Suprapubic skin (tissue), 4 donors: ENCODE data around the gene SPARC. TPM values are rescaled to one million over a fixed set of nuclear protein-coding genes. Genes with fewer than 3 reads are reported as not detected.
A peak's percentile ranks its signal among the peaks of the same experiment; 100 is the strongest.

Source experiments
- DNase-seq, 2 donors: peaks; one replicate each; pipeline ENCODE4 v3.0.0-alpha.2; 2019; ENCODE audit warnings: low spot score in 2 of 2
- H3K27ac ChIP-seq: fragments of 200-600 bp; sonication (generic); one replicate; pipeline ENCODE4 v1.5.1; 2019
- H3K27me3 ChIP-seq: fragments of 200-600 bp; sonication (generic); one replicate; pipeline ENCODE4 v1.5.1; 2019
- H3K36me3 ChIP-seq: fragments of 200-600 bp; sonication (generic); one replicate; pipeline ENCODE4 v1.5.1; 2019
- H3K4me1 ChIP-seq: fragments of 200-600 bp; sonication (generic); one replicate; pipeline ENCODE4 v1.5.1; 2019
- H3K4me3 ChIP-seq: fragments of 200-600 bp; sonication (generic); one replicate; pipeline ENCODE4 v1.5.1; 2019; ENCODE audit warnings: mild to moderate bottlenecking
- H3K9me3 ChIP-seq: fragments of 200-600 bp; sonication (generic); one replicate; pipeline ENCODE4 v1.5.1; 2019
- EP300 ChIP-seq: sonication (generic); formaldehyde crosslinking; IDR thresholded peaks from one replicate; pipeline ENCODE4 v1.6.1; 2017; ENCODE audit warnings: antibody characterized with exemption
- POLR2A ChIP-seq, 2 donors: fragments of 450-650 bp; IDR thresholded peaks; one replicate each; pipeline ENCODE4 v1.6.1; 2017; ENCODE audit warnings: antibody characterized with exemption in 2 of 2, mild to moderate bottlenecking in 2 of 2, moderate library complexity in 2 of 2
- POLR2AphosphoS5 ChIP-seq, 3 donors: sonication (generic); formaldehyde crosslinking; IDR thresholded peaks; one replicate each; pipeline ENCODE4 v1.6.1; 2017; ENCODE audit warnings: antibody characterized with exemption in 3 of 3
- WGBS: methylation state at CpG from one replicate; pipeline ENCODE4 v1.1.5; 2018; 5-methylcytosine and 5-hydroxymethylcytosine counted together
- total RNA-seq, 4 donors: library from RNA; depleted of rRNA; stranded (reverse); fragments of >200 nt; gene quantifications; one replicate each; pipeline ENCODE4 v1.1.0, GENCODE V29; 2016
- TF ChIP-seq, protein P1 (sequence below), 2 donors: fragments of 200-600 bp in 1 of 2; fragments of 450-650 bp in 1 of 2; sonication (generic) in 1 of 2; IDR thresholded peaks; one replicate each; pipeline ENCODE4 v1.5.1; 2016 to 2019; ENCODE audit warnings: antibody characterized with exemption in 2 of 2, mild to moderate bottlenecking in 1 of 2, moderate library complexity in 1 of 2

SPARC gene
- total RNA-seq, 4 donors from 2014 or later, result 265 to 337 (median 270) TPM

DNA sequence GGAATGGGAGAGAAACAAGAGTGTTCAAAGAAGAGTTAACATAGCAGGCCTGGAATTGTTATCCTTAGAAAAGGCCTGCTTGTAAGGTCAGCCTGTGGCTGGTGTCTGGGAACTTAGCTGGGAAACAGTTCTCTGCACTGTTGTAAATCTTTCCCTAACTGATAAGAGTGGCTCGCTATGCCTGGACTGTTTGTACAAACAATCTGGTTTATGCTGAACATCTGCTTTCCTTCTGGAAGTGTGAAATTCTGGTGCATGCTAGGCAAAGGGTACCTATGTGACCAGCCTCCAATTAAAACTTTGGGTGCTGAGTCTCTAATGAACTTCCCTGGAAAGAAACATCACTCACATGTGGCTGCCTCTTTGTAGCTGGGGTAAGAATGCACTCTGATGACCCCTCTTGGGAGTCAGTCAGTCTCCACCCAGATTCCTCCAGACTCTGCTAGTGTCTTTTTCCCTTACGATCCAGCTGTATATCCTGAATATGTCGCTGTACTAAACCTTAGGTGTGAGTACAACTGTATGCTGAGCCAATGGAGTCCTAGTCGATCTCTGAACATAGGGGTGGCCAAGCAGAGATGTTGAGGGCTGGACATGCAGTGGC, 16.5 kb downstream of the SPARC start:
- no peak for DNase-seq

GRCh38 chr5:151667083-151667482, 19.6 kb downstream of the SPARC start:
- no peak overlapping the region for H3K4me3 ChIP-seq
- WGBS, result 73% methylated on average over 7 of the region's 7 CpGs
- H3K9me3 ChIP-seq, result no peaks in the 10 kb centered on the region
- peaks cover 76% of the 10 kb centered on the region for H3K36me3 ChIP-seq
- H3K27me3 ChIP-seq, result no peaks in the 10 kb centered on the region
- H3K27ac ChIP-seq, result peak overlapping the region; percentile 15
- TF ChIP-seq, protein P1, sequence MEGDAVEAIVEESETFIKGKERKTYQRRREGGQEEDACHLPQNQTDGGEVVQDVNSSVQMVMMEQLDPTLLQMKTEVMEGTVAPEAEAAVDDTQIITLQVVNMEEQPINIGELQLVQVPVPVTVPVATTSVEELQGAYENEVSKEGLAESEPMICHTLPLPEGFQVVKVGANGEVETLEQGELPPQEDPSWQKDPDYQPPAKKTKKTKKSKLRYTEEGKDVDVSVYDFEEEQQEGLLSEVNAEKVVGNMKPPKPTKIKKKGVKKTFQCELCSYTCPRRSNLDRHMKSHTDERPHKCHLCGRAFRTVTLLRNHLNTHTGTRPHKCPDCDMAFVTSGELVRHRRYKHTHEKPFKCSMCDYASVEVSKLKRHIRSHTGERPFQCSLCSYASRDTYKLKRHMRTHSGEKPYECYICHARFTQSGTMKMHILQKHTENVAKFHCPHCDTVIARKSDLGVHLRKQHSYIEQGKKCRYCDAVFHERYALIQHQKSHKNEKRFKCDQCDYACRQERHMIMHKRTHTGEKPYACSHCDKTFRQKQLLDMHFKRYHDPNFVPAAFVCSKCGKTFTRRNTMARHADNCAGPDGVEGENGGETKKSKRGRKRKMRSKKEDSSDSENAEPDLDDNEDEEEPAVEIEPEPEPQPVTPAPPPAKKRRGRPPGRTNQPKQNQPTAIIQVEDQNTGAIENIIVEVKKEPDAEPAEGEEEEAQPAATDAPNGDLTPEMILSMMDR (IDR thresholded peaks at IDR 0.05), result no peak
- TF ChIP-seq EP300, result no peak
- TF ChIP-seq POLR2AphosphoS5 (IDR thresholded peaks at IDR 0.05), result no peak
- TF ChIP-seq POLR2A (IDR thresholded peaks at IDR 0.05), result no peak
- peaks cover 71% of the 10 kb centered on the region for H3K4me1 ChIP-seq
- DNase-seq, result no peak

More for the DNA sequence above, 16.5 kb downstream of the SPARC start:
- Histone ChIP-seq H3K4me3 (no peak overlapping the region), H3K27ac (peak overlapping the region; percentile 38), H3K4me1 (peaks cover 71% of the 10 kb centered on the region), H3K9me3 (no peaks in the 10 kb centered on the region), H3K36me3 (peaks cover 86% of the 10 kb centered on the region), H3K27me3 (no peaks in the 10 kb centered on the region)
- no peak for TF ChIP-seq POLR2A (IDR thresholded peaks at IDR 0.05)
- TF ChIP-seq POLR2AphosphoS5 (IDR thresholded peaks at IDR 0.05), result no peak
- no peak for TF ChIP-seq EP300
- TF ChIP-seq, protein P1 (IDR thresholded peaks at IDR 0.05), result no peak
- WGBS, result 63% methylated on average over 4 of the region's 4 CpGs

DNA sequence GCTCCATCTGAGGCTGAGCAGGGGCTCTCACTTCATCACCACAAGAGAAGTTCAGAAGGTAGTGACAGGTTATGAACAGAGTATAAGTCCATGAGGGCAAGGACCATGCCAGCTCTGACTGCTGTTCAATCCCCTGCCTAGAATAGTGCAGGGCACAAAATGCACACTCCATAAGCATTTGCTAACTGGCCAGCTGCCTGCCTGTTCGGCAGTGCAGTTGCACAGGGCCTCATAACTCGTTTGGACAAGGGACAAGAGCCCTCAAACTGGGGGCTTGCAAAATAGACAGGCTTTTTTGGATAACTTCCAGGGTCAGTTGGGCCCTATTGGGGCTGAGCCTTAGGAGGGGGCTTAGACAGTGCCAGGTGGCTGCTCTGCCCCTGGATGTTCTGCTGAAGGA, 21.1 kb downstream of the SPARC start:
- TF ChIP-seq, protein P1 (IDR thresholded peaks at IDR 0.05), result no peak
- no peak for TF ChIP-seq EP300
- no peak for TF ChIP-seq POLR2AphosphoS5 (IDR thresholded peaks at IDR 0.05)
- TF ChIP-seq POLR2A (IDR thresholded peaks at IDR 0.05), result no peak
- peaks cover 69% of the 10 kb centered on the region for H3K4me1 ChIP-seq
- WGBS, result 20% methylated on average over 2 of the region's 2 CpGs
- no peak for DNase-seq
- peaks cover 65% of the 10 kb centered on the region for H3K36me3 ChIP-seq
- no peak overlapping the region for H3K4me3 ChIP-seq
- no peaks in the 10 kb centered on the region for H3K27me3 ChIP-seq
- H3K9me3 ChIP-seq, result no peaks in the 10 kb centered on the region
- peak overlapping the region; percentile 72 for H3K27ac ChIP-seq

DNA sequence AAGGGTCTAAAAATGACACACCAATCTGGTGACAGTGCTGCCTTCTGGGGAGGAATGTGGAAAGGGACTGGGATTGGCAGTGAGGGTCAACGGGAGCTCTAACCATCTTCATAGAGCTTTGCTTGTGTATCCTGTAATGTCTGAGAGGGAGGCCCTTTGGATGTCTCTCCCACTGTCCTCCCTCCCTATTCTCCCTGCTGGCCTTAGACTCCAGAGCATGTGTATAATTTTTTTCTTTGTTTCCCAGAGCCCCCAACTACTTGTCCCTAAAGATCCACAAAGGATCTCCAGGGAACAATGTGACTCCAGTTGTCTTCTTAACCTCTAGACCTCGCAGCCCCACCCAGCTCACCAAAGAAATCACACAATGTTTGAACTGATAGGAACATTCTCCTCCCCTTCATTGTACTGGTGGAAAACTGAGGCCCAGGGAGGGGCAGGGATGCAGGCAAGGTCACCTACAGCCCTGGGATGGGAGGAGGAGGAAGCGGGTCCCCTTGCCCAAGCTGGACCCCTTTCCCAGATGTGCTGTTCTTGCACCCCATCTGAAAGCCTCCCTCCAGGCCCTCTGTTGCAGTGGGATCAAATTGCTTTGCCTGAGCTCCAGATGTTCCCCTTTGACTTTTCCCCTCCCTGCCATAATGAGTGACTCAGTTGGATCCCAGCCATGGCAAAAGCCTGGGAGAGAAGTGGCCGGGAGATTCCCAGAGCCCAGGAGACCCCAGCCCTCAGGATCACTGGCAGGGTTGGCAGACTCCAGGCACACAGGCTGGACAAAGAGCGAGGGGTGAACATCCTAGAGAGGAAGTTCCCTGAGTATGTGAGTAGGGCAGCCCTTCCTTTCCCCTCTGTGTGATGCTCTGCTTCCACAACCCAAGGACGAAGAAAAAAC, 21.8 kb downstream of the SPARC start:
- peaks cover 69% of the 10 kb centered on the region for H3K4me1 ChIP-seq

More for the DNA sequence above, 21.8 kb downstream of the SPARC start:
- no peaks in the 10 kb centered on the region for H3K27me3 ChIP-seq
- peak overlapping the region; percentile 72 for H3K27ac ChIP-seq
- DNase-seq, result no peak
- 53% methylated on average over 6 of the region's 6 CpGs for WGBS
- TF ChIP-seq, protein P1 (IDR thresholded peaks at IDR 0.05), result no peak
- TF ChIP-seq EP300 (no peak), POLR2A (IDR thresholded peaks at IDR 0.05) (no peak), POLR2AphosphoS5 (IDR thresholded peaks at IDR 0.05) (no peak)
- H3K9me3 ChIP-seq, result no peaks in the 10 kb centered on the region
- no peak overlapping the region for H3K4me3 ChIP-seq
- H3K36me3 ChIP-seq, result peaks cover 59% of the 10 kb centered on the region
